ENCODE measurements around the gene MATN1.

Gene MATN1

DNA sequence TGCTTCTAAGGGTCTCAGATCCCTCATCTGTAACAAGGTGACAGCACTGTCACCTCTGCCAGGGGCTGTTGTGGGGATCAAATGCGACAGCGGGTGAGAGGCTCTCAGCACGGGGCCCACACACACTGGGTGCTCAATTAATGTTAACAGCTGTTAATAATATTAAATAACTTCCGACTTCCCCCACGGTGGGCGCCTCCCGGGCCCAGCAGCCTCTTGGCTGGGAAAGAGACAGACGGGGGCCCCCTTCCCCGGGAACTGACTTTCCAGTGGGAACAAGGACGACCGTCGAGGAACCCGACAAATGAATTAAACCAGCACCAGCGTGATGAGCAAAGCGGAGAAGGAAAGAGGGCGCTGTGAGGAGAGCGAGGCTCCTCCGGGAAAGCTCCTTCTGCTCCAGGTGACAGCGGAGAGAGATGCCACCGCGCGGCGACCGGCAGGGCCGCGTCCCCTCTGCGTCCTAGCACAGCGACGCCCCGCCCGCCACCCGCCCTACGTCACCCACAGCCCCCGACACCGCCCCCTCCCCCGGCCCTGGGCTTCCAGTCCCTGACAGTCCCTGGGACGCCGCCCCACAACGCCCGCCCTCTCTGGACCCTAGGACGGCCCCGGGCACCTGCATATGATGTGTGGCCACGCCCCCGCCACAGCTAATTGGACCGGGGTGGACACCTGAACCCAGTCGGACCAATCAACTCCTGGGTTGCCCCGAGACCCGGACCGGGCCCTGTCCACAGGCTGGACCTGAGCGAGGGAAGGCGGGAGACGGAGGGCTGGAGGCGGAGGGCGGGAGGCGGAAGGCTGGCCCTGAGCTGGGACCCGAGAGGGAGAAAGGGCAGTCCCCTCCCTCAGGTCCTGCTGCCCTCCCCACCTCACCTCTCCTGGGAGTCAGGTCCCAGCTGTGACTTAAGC lies 38.2 kb downstream of the MATN1 start:
- in situ Hi-C loops (cut with HindIII; ENCODE audit: low sequenced_read_pairs) = no loop called here

DNA sequence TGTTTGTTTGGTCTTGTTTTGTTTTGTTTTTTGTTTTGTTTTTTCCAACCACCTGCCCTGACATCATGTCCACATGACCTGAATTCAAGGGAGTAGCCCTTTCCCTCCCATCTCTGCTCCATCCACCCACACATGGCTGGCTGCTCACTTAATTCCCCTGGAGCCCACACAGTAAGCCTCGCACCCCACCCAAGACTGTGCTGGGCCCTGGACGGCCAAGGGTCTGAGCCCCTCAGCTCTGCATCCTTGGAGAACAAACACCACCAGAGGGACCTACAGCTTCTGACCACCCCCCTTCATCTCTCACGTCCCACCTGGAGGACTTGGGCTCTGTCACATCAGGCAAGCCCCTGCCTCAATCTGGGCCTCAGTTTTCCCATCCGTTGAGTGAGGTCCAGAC lies 39.1 kb downstream of the MATN1 start:
- in situ Hi-C loops (cut with HindIII; ENCODE audit: low sequenced_read_pairs) = no loop called here

DNA sequence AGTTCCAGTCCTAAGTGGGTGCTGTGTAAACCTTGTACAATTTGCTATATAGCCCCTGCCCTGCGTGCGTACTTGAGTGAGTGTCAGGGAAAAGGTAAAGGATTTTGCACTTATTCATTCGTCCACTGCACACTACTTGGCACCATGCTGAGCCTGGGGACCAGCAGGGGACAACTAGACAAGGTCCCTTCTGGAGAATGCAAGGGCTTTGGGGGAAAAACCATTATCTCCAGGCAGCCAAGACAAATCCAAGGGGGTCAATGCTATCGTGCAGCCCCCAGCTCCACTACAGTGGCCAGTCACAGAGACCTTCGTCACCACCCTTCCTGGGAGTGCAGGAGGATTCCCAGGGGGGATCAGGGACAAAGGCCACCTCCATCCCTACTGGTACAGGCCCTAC lies 39.7 kb downstream of the MATN1 start:
- in situ Hi-C loops (cut with HindIII; ENCODE audit: low sequenced_read_pairs) = no loop called here

- in situ Hi-C loops (cut with HindIII; ENCODE audit: low sequenced_read_pairs) = no loop called here
These were observed 40.7 kb downstream of the MATN1 start for GRCh38 chr1:30682396-30683275.

GRCh38 chr1:30681782-30682181 lies 41.6 kb downstream of the MATN1 start:
- in situ Hi-C loops (cut with HindIII; ENCODE audit: low sequenced_read_pairs) = no loop called here

GRCh38 chr1:30680879-30681278 lies 42.5 kb downstream of the MATN1 start:
- in situ Hi-C loops (cut with HindIII; ENCODE audit: low sequenced_read_pairs) = no loop called here

DNA sequence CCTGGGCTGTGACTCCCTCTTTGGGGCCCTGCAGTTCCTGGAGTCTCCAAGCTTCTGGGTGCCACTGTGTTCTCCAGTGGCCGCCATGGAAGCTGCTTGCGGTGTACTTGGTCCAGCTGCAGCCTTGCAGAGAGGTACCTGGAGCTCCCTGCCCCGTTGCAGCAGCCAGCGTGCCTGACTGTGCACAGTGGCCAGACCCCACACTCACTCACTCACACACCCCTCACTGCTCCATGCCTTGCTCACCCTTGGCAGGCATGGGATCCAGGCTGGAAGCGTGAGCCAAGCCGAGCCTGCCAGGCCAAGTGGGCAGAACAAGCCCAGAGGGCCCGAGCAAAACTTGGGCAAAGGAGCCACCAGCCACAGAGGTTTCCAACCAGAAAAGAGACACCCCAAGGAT lies 43.0 kb downstream of the MATN1 start:
- in situ Hi-C loops (cut with HindIII; ENCODE audit: low sequenced_read_pairs) = no loop called here

- in situ Hi-C loops (cut with HindIII; ENCODE audit: low sequenced_read_pairs) = no loop called here
These were observed 43.4 kb downstream of the MATN1 start for GRCh38 chr1:30679976-30680305.

DNA sequence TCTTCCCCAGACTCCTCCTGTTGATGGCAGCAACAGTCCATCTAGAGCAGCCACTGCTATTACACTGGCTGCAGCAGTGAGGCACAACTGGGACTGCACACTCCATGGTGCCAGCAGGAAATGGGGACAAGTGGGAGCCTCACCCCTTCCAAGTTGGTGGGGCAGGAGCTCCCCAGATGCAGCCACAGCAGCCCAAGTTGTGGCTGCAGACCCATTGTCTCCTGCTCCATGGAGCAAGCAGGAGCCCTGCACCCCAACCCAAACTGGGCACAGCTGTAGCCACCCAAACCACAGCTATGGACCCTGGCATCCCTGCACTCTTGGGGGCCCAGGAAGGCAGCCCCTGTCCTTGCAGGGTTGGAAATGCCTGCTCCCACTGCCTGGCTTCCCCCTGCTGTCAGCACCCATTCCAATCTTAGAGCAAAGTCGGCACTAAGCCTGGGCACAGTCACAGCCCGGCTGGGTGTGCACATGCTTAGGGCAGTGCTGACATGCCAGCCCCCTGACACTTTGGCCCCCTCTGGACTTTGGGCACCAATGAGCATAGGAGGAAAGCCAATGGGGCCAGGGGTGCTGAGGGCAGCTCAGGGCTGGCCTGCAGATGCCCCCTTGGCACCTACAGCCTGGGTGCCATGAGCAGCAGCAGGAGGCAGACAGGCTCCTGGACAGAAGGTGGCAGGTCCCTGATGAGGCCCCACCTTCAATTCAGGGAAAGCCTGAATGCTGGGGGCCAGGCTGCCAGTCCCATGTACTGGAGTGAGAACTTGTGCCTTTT lies 44.0 kb downstream of the MATN1 start:
- in situ Hi-C loops (cut with HindIII; ENCODE audit: low sequenced_read_pairs) = no loop called here

- in situ Hi-C loops (cut with HindIII; ENCODE audit: low sequenced_read_pairs) = no loop called here
These were observed 45.2 kb downstream of the MATN1 start for GRCh38 chr1:30678209-30678608.

DNA sequence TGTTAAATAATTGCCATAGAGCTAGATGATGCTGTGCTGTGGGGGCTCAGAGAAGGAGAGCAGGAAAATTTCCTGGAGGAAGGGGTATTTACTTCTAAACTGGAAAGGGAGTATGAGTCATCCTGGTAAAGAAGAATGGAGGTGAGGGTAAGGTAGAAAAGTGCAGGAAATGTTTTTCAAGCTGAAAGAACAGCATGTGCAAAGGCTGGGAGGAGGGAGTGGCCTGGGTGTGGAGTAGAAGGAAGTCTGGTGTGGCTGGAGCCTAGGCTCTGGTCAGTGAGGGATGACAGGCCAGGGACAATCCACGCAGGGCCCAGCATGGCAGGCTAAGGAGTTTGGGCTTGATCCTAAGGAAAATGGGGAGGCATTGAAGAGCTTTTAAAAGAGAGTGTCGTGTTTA lies 45.9 kb downstream of the MATN1 start:
- in situ Hi-C loops (cut with HindIII; ENCODE audit: low sequenced_read_pairs) = no loop called here

DNA sequence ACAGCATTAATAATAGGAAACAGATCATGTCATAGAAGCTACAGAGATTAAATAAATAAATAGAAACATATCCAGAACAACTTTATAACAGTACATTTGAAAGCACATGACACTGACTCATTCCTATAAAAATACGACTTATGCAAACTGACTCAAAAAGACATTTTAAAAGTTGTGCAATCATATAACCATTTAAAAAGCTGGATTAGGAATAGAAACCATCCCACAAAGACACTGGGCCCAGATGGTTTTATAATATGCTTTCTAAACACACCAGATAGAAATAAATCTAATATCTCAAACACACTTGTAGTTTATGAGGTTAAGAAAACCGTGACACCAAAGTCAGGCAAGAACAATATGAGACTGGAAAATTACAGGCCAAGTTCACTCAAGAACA lies 47.6 kb downstream of the MATN1 start:
- in situ Hi-C loops (cut with HindIII; ENCODE audit: low sequenced_read_pairs) = no loop called here

DNA sequence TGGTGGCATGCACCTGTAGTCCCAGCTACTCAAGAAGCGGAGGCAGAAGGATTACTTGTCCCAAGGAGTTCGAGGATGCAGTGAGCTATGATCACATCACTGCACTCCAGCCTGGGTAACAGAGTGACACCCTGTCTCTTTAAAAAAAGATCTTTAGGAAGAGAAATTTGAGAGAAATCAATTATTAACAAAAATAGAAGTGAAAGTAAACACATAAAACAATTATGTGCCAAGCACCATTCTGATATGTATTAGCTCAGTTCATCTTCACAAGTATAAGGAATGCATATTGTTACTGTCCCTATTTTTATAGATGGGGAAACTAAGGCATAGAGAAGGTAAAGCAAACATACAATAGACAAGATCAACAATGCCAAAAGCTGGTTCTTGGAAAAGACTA lies 48.1 kb downstream of the MATN1 start:
- in situ Hi-C loops (cut with HindIII; ENCODE audit: low sequenced_read_pairs) = no loop called here

- in situ Hi-C loops (cut with HindIII; ENCODE audit: low sequenced_read_pairs) = no loop called here
These were observed 50.0 kb downstream of the MATN1 start for GRCh38 chr1:30673395-30673794.

GRCh38 chr1:30672661-30673060 lies 50.7 kb downstream of the MATN1 start:
- in situ Hi-C loops (cut with HindIII; ENCODE audit: low sequenced_read_pairs) = no loop called here

DNA sequence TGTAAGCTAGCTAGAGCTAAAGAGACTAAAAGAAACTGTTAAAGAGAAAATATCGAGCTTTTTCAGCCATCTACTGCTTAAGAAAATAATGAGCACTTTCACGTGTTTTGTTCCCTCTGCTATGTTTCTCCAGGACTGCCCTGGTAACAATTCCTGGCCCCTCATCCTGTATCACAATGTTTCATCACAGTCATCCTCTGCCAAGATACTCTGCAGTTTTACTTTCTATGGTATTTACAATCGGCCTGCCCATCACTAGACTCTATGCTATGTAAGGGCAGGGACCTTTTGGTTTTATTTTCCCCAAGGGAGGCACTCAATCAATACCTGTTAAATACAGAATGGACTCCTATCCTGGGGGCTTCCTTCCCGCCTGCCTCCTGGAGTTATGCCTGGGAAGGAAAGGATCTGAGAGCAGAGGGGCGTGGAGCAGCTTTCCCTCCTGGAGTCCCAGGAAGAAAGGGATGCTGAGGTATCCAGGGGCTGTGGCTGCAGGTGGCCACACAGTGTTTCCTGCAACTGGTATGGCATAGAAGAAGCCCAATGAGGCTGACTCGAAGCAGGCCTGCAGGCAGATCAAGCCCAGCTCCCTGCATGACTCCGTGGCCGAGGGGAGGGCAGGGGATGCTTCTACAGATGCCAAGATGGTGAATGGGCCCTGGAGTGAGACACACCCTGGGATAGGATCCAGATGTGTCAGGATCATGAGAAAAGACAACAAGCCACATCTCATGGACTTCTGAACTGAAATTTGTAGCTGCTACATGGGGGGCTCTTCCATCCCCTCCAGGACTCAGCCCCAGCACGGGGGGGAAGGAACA lies 52.9 kb downstream of the MATN1 start:
- in situ Hi-C loops (cut with HindIII; ENCODE audit: low sequenced_read_pairs) = no loop called here

DNA sequence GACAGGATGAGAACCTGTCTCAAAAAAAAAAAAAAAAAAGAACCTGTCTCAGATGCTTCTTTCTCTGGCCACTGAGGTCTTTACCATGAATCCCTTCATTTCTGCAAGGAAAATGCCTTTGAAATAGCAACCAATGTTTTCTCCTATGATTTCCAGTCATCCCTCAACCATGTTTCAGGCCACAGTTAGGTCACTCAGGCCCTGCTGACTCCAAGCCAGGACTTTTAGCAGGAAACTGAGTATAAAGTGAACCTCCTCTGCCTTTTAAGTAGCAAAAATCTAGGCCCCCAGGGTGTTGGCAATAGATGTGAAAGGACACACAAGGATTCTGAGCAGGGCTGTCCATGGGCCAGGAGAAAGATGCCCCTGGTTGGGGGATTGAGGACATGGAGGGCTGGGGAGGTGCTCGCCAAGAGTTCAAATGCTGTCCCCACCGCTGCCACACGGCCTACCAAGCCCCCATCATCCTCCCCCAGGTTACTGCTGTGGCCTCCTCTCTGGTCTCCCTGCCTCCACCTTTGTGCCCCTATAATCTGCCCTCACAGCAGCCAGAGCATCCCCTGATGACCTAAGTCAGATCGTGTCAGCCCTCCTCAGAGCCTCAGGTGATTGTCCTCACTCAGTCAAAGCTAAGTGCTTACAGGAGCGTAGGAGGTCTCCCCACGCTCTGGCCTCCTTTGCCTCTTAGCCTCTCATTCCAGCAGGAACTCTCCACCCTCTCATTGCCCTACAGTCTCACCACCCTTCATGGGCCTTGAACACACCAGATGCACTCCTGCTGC lies 54.6 kb downstream of the MATN1 start:
- in situ Hi-C loops (cut with HindIII; ENCODE audit: low sequenced_read_pairs) = no loop called here

DNA sequence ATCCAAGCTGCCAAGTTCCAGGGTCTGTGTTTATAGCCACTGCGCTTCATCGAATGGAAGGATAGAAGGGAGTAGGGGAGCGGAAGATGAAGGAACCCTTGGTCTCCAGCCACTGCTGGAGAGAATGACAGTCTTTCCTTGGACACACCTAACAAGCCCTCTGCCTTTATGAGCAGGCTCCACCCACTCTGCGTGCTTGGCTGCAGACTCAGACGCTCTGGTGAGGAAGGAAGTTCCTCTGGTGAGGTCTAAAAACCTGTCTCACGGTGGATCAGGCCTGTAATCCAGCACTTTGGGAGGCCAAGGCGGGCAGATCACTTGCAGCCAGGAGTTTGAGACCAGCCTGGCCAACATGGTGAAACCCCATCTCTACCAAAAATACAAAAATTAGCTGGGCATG lies 55.4 kb downstream of the MATN1 start:
- in situ Hi-C loops (cut with HindIII; ENCODE audit: low sequenced_read_pairs) = no loop called here

DNA sequence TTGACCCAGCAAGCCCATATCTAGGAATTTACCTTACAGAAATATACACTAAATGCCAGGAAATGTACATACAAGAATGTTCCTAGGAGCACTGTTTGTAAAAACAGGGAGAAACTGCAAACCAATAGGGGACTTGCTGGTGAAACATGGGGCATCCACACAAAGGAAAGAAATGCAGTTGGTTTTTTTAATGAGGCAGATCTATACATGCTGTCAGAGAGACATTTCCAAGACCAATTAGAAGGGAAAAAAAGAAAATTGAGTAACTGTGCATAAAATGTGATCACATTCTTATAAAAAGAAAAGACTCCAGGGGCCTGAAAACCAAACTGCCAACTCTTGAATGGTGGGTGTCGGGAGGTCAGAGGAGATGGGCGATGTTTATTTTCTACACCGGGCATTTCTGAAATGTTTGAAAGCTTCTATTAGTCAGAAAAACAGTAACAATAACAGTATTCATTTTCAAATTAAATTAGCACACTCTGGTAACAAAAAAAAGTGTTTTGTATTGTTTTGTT lies 56.6 kb downstream of the MATN1 start:
- in situ Hi-C loops (cut with HindIII; ENCODE audit: low sequenced_read_pairs) = no loop called here

All from DLD1 (cell line).